ENCODE measurements around the gene ANP32D.
"Not testable (repeated sequence)": the region's sequence is repeated elsewhere in the genome, so short reads cannot be mapped to it uniquely, and the experiment has no call there.

Gene ANP32D

DNA sequence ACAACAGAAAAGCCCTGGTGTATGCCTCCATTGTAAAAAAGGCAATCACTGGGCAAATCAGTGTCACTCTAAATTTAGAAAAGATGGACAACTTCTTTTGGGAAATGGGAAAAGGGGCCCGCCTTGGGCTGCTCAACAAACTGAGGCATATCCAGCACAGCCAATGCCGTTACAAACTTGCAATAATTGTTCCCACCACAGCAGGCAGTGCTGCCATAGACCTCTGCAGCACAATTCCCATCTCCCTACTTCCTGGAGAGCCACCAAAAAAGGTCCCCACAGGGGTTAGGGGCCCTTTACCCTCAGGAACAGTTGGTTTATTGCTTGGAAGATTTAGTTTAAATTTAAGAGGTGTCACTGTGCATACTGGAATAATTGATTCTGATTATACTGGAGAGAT is 36.6 kb downstream of the ANP32D start:
- no peak for FAIRE-seq

GRCh38 chr12:48510111-48510510 is 37.8 kb downstream of the ANP32D start:
- no peak for FAIRE-seq

DNA sequence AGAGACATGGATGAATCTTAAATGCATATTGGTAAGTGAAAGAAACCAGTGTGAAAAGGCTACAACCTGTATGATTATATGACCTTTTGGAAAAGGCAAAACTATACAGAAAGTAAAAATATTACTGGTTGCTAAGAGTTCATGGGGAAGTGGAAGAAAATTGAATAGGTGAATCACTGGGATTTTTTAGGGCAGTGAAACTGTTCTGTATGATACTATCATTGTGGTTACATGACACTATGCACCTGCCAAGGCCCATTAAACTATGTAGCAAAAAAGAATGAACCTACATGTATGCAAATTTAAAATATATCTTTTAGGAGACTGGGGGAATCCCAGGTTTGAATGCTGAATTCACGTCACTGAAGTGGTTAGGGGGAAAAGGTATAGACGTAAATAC is 40.5 kb downstream of the ANP32D start:
- no peak for FAIRE-seq

DNA sequence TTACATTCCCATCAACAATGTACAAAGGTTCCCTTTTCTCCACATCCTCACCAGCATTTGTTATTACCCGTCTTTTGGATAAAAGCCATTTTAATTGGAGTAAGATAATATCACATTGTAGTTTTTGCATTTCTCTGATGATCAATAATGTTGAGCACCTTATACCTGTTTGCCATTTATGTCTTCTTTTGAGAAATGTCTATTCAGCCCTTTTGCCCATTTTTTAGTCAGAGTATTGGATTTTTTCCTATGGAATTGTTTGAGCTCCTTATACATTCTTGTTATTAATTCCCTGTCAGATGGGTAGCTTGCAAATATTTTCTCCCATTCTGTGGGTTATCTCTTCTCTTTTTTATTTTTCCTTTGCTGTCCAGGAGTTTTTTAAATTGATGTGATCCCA is 42.4 kb downstream of the ANP32D start:
- no peak for FAIRE-seq

DNA sequence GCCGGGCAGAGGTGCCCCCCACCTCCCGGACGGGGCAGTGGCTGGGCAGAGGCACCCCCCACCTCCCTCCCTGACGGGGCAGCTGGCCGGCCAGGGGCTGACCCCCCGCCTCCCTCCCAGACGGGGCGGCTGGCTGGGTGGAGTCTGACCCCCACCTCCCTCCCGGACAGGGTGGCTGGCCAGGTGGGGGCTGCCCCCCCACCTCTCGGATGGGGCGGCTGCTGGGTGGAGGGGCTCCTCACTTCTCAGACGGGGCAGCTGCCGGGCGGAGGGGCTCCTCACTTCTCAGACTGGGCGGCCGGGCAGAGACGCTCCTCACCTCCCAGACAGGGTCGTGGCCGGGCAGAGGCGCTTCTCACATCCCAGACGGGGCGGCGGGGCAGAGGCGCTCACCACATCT is 48.0 kb downstream of the ANP32D start:
- not testable (repeated sequence) for FAIRE-seq
